Islet precursor cell (in vitro differentiated cells): ENCODE measurements around the gene C1QTNF12.

Experiments used
- DNase-seq: peaks from one replicate; pipeline ENCODE4 v3.0.0-alpha.2; 2018

The C1QTNF12 gene

GRCh38 chr1:1226566-1227362 lies 19.8 kb downstream of the C1QTNF12 start:
- no peak for DNase-seq

DNA sequence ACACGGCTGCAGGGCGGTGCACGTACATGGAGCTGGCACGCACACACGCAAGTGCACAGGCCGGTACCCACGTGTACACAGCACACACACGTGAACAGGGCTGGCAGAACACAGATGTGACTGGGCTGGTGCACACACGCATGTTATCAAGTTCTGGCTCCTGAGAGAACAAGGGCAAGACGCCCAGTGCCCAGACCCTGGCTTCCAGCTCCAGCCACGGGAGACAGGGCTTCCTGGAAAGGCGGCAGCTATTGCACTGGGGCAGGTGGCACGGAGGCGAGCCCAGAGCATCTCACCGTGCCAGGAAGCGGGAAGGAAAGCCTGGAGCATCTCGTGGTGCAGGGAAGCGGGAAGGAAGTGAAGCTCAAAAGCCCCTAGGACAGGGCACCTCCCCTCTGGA lies 20.6 kb downstream of the C1QTNF12 start:
- no peak for DNase-seq

DNA sequence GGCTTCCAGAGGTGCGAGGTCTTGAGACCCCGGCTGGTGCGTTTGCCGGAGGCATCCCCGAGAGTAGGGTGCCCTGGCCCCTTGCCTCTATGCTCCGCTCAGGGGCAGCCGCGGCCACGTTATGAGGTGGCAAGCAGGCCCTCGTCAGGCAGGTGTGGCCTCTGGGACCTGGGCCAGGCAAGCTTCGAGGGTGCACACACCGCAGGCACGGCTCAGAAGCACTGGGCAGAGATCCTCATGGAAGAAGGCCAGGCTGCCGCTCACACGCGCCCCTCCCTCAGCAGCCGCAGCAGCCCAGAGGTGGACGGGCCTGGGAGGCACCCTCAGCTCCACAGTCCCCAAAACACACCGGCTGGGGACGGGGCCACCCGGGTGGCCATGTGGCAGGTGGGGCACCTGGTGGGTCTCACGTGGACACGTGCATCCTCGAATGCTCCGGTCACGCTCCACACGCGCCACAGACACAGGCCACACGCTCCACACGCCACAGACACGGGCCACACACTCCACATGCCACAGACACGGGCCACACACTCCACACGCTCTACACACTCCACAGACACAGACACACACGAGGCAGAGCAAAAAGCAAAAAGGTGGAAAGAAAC lies 21.2 kb downstream of the C1QTNF12 start:
- no peak for DNase-seq

GRCh38 chr1:1223891-1224290 lies 22.6 kb downstream of the C1QTNF12 start:
- no peak for DNase-seq

DNA sequence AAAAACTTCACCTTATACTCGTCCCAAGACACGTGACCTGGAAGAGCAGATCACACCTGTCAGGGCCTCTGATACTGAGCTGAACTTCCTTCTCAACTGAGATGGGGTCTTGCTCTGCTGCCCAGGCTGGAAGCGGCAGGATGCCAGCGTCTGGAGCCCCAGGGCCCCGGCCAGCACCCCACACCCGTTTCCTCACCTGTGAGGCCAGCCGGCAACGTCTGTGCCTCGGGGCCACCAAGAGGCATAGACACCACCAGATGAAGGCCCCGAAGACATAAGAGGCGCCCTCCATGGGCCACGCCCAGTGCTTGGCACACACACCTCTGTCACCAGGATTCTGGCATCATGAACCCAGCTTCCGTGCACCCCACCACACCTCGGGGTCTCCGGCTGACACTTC lies 23.2 kb downstream of the C1QTNF12 start:
- no peak for DNase-seq

- DNase-seq, result no peak
These were observed 23.8 kb downstream of the C1QTNF12 start for GRCh38 chr1:1222575-1223225.

DNA sequence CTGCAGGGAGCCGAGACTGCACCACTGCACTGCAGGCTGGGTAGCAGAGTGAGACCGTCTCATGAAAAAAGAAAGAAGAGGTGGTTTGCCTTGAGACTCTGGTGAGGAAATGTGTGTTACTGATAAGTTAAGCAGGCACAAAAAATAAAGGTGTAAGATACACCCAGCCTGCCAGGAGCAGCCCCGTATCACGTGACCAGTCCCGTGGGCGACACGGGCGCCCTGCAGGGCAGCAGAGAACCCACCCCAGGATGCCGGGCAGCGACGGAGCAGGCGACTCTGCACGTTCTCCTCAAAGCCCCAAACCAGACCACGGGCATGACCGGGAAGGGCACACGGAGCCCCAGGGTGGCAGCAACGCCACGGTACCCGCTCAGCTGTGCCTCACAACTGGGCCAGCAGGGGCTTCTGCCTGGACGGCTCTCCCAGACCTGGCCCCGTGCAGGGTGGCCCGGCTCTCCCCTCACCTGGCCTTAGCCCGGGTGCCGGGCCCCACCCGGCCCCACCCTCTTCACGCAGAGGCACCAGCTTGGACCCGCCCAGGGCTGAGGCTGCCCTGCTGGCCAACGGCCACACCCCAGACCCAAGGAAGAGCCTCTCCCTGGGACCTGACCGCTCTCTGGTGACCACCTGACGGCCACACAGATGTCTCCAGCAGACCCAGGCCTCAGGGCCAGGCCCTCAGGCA lies 24.5 kb downstream of the C1QTNF12 start:
- no peak for DNase-seq

- no peak for DNase-seq
These were observed 26.3 kb downstream of the C1QTNF12 start for GRCh38 chr1:1220197-1220596.

DNA sequence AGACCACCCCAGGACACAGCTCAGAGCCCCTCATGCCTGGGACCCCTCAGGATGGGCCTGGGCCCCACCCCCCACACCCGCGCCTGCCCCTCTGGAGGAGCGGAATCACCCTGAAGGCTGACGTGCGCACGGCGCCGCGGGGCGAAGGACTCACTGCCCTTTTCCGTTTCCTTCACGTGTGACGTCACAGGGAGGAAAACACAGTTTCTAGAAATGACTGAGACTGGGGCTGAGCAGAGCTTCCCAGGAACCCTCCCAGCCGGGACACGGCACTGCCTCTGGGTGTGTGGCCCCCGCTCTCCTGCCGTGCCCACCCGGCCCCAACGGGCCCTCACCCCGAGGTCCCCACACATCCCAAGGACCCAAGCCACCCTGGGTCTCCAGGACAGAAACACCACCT lies 27.2 kb downstream of the C1QTNF12 start:
- DNase-seq, result no peak

DNA sequence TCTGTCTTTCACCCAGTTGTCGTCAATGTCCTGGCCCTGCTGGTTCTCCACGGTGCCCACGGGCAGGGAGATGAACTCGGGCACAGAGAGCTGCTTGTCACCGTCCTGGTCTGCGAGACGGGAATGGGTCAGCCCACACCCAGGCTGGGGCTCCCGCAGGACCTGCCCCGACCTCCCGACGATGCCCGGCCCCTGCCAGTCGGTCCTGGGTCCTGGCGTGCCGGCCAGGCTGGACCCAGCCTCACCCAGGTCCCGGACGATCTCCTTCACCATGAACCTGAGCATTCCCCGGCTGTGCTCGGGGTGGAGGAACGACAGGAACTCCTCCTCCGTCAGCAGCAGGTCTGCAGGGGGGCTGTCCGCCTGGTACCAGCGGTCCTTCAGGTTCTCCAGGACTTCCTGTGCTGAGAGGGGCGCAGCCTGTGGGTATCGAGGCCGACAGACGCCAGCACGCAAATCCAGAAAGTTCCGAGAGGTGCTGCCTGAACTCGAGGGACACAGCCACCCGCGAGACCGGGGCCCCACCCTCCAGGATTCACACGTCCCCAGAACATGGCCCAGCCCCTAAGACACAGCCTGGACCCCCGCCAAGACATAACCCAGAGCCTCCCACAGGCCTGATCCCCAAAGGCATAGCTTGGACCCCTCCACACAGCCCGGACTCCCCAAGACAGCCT lies 27.9 kb downstream of the C1QTNF12 start:
- no peak for DNase-seq

DNA sequence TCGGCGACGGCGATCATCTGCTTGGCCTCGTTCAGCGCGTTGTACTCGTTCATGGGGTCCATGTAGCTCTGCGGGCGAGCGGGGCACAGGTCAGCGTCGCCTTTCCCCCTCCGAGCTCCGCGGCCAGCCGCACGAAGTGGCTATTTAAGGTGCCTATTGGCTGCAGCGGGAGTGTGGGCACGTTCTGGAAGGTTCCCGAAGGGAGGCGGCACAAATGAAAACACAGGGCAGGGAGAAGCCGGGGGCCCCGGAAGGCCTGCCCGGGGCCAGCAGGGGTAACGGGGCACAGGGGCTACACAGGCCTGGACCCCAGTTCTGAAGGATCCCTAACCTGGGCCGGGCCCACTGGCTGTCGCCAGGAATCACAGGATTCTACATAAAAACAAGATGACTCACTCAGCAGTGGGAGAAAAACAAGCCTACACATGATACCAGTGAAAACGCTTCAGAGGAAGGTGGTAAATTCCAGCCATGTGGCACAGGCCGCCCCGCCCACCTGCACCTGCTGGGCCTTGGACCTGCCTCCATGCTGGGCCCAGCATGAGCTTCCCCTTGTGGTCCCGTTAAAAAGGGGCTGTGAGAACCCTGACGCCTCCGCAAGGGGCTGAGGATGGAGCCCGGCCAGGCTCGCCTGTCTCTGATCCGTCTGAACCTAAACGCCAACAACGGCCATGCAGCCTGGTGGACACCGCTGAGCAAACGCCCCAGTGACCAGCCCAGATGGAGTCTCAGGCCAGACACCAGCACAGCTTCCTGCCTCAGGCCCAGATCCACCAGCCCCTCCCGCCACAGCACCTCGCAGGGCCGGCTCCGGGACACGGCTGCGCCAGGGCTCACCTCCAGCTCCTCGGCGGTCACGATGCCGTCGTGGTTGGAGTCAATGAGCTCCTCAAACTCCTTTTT lies 28.6 kb downstream of the C1QTNF12 start:
- DNase-seq, result no peak

DNA sequence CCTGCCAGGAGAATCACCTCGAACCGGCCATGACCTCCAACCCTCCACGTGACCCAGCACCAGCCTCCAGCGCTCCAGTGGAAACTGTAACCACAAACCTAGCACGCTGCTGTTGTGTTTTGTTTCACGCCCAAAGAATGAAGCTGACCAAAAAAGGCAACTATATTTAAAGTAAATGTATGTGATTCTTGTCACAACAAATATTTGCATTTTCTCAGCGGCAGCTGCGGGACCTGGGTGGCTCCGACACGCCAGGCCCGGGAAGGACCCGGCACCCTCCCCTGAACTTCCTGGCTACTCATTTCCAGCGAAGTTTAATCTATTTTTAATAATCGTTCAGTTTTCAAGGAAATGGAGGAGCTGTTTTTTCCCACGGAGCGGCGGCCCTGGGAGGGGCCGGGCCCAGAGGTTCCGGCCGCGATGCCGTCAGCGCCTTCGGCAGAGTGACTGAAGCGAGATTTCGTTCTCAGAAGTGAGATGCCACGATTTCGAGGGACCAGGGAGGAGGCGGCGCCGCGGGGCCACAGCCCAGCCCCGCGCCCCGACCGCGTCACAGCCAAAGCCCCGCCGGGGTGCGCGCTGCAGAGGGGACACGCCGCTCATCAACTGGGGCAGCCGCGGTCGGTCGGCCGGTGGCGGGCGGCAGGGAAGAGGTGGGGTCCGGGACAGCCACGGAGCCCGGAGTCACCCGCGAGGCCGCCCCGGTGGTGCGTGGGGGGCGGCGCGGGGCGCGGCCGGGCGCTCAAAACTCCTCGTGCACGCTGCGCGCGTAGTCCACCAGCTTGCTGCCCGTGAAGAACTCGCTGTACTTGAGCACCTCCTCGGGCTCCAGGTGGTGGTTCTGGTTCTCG lies 29.5 kb downstream of the C1QTNF12 start:
- no peak for DNase-seq

- no peak for DNase-seq
These were observed 30.5 kb downstream of the C1QTNF12 start for GRCh38 chr1:1215881-1216605.

DNA sequence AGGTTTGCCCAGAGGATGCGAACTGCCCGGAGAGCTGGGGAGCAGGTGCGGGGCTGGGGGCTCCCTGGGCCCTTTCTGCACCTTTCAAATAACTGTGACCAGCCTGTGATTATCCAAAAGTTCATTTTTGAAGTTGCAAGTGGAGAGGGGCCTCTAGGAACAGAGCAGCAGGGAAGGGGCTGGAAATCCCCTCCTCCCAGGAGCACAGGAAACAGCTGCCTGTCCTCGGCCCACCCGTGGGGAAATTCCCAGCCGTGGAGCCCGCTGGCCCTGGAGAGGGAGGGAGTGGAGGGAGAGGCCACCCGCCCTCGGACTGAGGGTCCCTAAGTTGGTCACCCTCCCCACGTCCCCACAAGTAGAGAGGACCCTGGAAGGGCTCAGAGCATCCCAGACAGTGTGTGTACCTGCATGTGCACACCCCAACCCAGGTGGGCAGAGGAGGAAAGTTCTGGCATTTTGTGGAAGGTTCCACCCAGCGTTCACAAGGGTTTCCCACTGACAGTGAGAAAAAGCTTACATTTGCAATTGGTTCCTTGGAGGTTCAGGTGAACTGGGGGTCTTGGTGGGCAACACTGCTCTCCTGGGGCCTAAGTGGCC lies 31.3 kb downstream of the C1QTNF12 start:
- DNase-seq, result no peak

DNA sequence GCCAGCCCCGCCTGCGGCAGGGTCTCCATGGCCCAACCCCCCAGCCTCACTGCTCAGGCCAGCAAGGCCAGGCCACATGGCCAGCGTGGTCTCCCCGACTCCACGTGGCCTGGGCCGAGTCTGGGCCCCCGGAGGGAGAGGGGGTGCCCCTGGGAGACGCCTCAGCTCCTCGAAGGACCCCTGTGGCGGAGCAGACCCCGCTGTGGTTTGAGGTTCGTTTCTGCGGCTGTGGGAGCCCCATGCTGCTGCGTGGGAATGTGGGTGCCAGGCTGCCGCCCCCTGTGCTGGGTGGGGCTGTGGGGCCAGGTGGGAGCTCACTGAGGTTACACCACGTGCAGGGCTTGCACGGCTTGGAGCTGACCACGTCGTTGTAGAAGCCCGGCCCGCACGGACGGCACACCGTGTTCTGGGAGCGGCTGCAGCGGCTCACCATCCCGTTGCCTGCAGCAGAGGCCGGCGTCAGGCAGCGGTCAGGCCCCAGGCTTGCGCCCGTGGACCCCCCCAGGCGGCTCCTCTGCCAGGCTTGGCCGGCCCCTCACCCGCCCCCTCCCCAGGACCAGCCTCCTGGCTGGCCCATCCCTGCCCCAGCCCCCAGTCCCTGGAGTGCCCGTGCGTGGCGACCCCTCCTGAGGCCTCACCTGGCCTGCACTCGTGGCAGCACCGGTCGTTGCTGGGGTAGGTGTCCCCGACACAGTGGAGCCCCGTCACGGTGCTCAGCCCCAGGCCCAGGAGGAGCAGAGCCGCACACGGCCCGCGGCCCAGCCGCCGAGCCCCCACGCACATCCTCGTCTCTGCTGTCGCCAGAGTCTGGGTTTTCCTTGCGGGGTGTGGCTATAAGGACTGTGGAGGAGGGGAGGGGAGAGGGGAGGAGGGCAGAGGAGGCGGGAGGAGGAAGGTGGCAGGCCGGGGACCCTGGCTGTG lies 32.9 kb downstream of the C1QTNF12 start, which contains the start of gene TNFRSF4:
TSS of gene TNFRSF4 (minus strand) at position 809 of the 921 bp plus-strand sequence. CDS start at position 783, 26 bp downstream.
- DNase-seq, result no peak

DNA sequence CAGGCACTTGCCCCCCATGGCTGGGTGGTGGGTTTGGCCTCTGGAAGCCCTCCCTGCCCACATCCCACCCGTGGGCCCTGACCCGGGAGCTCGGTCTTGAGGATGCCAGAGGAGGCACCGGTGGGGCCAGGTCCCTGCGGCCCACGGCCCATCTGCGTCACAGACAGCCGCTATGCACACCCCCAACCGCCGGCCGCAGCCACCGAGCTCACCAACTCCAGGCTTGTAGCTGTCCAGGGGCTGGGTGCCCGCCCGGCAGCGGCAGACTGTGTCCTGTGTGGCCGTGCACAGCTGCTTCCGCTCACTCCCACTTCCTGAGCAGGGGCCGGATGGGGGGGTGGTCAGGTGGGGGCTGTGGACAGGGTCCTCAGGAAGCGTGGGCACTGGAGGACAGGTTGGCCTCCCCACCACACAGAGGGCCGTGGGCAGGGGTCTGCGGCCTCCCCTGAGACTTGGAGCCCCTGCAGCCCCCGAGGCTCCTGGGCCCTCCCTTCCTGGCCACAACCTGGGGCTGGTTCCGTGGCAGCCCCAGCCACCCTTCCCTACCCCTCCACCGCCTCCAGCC lies 33.7 kb downstream of the C1QTNF12 start:
- DNase-seq, result no peak

GRCh38 chr1:1211541-1212441 lies 34.7 kb downstream of the C1QTNF12 start:
- DNase-seq, result no peak
